CD14-positive monocyte (primary cell): ENCODE measurements around the gene OSGEP. TPM values are rescaled to one million over a fixed set of nuclear protein-coding genes. Genes with fewer than 3 reads are reported as not detected.
"Not testable (repeated sequence)": the region's sequence is repeated elsewhere in the genome, so short reads cannot be mapped to it uniquely, and the experiment has no call there.

Source experiments
- DNase-seq, 3 donors: peaks; one replicate each; pipeline ENCODE4 v3.0.0-alpha.2; 2011 to 2022
- H2AFZ ChIP-seq: 2 replicates; pipeline ENCODE4 v1.6.0; 2012; ENCODE audit warnings: mild to moderate bottlenecking, low read depth, low read length, inconsistent platforms; ENCODE audit not compliant: insufficient read depth, poor library complexity, severe bottlenecking
- H3K27ac ChIP-seq, 2 donors: 1 replicate in 1 of 2; 2 replicates in 1 of 2; pipeline ENCODE4 v1.5.1; 2012 to 2013; ENCODE audit warnings: low read length in 2 of 2, control low read depth in 1 of 2, inconsistent platforms in 1 of 2, low read depth in 1 of 2, mild to moderate bottlenecking in 1 of 2
- H3K27me3 ChIP-seq, 2 donors: one replicate each; pipeline versions ENCODE4 v1.6.0 to v1.6.1; 2011 to 2013; ENCODE audit warnings: low read length in 2 of 2; ENCODE audit not compliant: control insufficient read depth in 2 of 2, insufficient read depth in 2 of 2
- H3K36me3 ChIP-seq, 2 donors: replicated peaks in 1 of 2; 1 replicate in 1 of 2; 2 replicates in 1 of 2; pipeline versions ENCODE4 v1.5.1 to v1.6.1; 2012 to 2013; ENCODE audit warnings: low read length in 2 of 2, control low read depth in 1 of 2, inconsistent platforms in 1 of 2, mild to moderate bottlenecking in 1 of 2; ENCODE audit not compliant: insufficient read depth in 2 of 2, control insufficient read depth in 1 of 2
- H3K4me1 ChIP-seq, 2 donors: 1 replicate in 1 of 2; 2 replicates in 1 of 2; pipeline versions ENCODE4 v1.5.1 to v1.6.1; 2012 to 2013; ENCODE audit warnings: low read length in 2 of 2, control low read depth in 1 of 2, inconsistent platforms in 1 of 2, mild to moderate bottlenecking in 1 of 2, moderate library complexity in 1 of 2; ENCODE audit not compliant: insufficient read depth in 2 of 2, control insufficient read depth in 1 of 2
- H3K4me2 ChIP-seq: replicated peaks from 2 replicates; pipeline ENCODE3; 2012; ENCODE audit warnings: low read length, moderate library complexity, mild to moderate bottlenecking; ENCODE audit not compliant: poor library complexity, severe bottlenecking; ENCODE audit errors: extremely low read depth
- H3K4me3 ChIP-seq, 3 experiments: fragments of 200-600 bp in 1 of 3; sonication (generic) in 1 of 3; replicated peaks in 1 of 3; 1 replicate in 2 of 3; 2 replicates in 1 of 3; pipeline ENCODE4 v1.5.1; 2011 to 2013; ENCODE audit warnings: low read length in 3 of 3, mild to moderate bottlenecking in 3 of 3, control low read depth in 2 of 3, low read depth in 2 of 3, inconsistent platforms in 1 of 3, moderate library complexity in 1 of 3
- H3K79me2 ChIP-seq: 2 replicates; pipeline ENCODE4 v1.6.0; 2012; ENCODE audit warnings: mild to moderate bottlenecking, control low read depth, inconsistent platforms, low read length, moderate library complexity; ENCODE audit not compliant: insufficient read depth
- H3K9ac ChIP-seq: 2 replicates; pipeline ENCODE4 v1.6.0; 2017; ENCODE audit warnings: low read length, mild to moderate bottlenecking; ENCODE audit not compliant: insufficient read depth, poor library complexity, severe bottlenecking
- H3K9me3 ChIP-seq, 2 donors: replicated peaks in 1 of 2; 1 replicate in 1 of 2; 2 replicates in 1 of 2; pipeline versions ENCODE4 v1.5.1 to v1.6.1; 2012 to 2013; ENCODE audit warnings: low read length in 2 of 2, control low read depth in 1 of 2; ENCODE audit not compliant: control insufficient read depth in 1 of 2, insufficient read depth in 1 of 2
- H4K20me1 ChIP-seq: 2 replicates; pipeline ENCODE4 v1.6.0; 2012; ENCODE audit warnings: mild to moderate bottlenecking, low read length, control low read depth, moderate library complexity; ENCODE audit not compliant: insufficient read depth
- H3K27ac Mint-ChIP-seq, 7 donors: one replicate each; pipeline ENCODE4 v1.8.0; 2020; ENCODE audit warnings: mild to moderate bottlenecking in 7 of 7, mixed read lengths in 7 of 7, moderate library complexity in 6 of 7, inconsistent platforms in 2 of 7
- H3K27me3 Mint-ChIP-seq, 3 donors: one replicate each; pipeline ENCODE4 v1.8.0; 2021 to 2022; ENCODE audit warnings: low read depth in 3 of 3, mild to moderate bottlenecking in 3 of 3, mixed read lengths in 3 of 3, moderate library complexity in 3 of 3, inconsistent platforms in 1 of 3
- H3K36me3 Mint-ChIP-seq, 2 donors: one replicate each; pipeline ENCODE4 v1.8.0; 2020; ENCODE audit warnings: mixed read lengths in 2 of 2, inconsistent platforms in 1 of 2, mild to moderate bottlenecking in 1 of 2
- H3K4me1 Mint-ChIP-seq: one replicate; pipeline ENCODE4 v1.8.0; 2020; ENCODE audit warnings: mild to moderate bottlenecking, mixed read lengths
- H3K4me3 Mint-ChIP-seq, 2 donors: one replicate each; pipeline ENCODE4 v1.8.0; 2020; ENCODE audit warnings: mild to moderate bottlenecking in 2 of 2, mixed read lengths in 2 of 2, moderate library complexity in 1 of 2
- H3K9me3 Mint-ChIP-seq, 7 donors: one replicate each; pipeline ENCODE4 v1.8.0; 2020 to 2022; ENCODE audit warnings: mixed read lengths in 7 of 7, mild to moderate bottlenecking in 6 of 7, moderate library complexity in 6 of 7, inconsistent platforms in 2 of 7
- WGBS: methylation state at CpG from one replicate; pipeline ENCODE4 v1.1.5; 2013; ENCODE audit warnings: missing lambda C conversion rate; ENCODE audit not compliant: insufficient coverage; 5-methylcytosine and 5-hydroxymethylcytosine counted together
- intact Hi-C, 2 donors: fragments of 100-400 bp; cut with micrococcal nuclease; formaldehyde crosslinking; loops; one replicate each; pipeline versions ENCODE4 v1.15.0 to v1.15.1; 2023
- polyA plus RNA-seq, 3 donors: library from polyadenylated mRNA; depleted of rRNA in 1 of 3; unstranded in 2 of 3; stranded (reverse) in 1 of 3; fragments of 300-500 nt in 2 of 3; fragments of >200 nt in 1 of 3; fragmentation: Illumina TruSeq in 2 of 3; gene quantifications; 1 replicate in 2 of 3; 2 replicates in 1 of 3; pipeline ENCODE4 v1.2.3, GENCODE V29; 2012 to 2021
- TF ChIP-seq, protein P1 (sequence below): fragments of 200-600 bp; IDR thresholded peaks from one replicate; pipeline ENCODE4 v1.8.0; 2022; ENCODE audit warnings: antibody characterized with exemption, mild to moderate bottlenecking

The OSGEP gene
- polyA plus RNA-seq, 3 donors, result 34.7 to 112 (median 40.0) TPM

DNA sequence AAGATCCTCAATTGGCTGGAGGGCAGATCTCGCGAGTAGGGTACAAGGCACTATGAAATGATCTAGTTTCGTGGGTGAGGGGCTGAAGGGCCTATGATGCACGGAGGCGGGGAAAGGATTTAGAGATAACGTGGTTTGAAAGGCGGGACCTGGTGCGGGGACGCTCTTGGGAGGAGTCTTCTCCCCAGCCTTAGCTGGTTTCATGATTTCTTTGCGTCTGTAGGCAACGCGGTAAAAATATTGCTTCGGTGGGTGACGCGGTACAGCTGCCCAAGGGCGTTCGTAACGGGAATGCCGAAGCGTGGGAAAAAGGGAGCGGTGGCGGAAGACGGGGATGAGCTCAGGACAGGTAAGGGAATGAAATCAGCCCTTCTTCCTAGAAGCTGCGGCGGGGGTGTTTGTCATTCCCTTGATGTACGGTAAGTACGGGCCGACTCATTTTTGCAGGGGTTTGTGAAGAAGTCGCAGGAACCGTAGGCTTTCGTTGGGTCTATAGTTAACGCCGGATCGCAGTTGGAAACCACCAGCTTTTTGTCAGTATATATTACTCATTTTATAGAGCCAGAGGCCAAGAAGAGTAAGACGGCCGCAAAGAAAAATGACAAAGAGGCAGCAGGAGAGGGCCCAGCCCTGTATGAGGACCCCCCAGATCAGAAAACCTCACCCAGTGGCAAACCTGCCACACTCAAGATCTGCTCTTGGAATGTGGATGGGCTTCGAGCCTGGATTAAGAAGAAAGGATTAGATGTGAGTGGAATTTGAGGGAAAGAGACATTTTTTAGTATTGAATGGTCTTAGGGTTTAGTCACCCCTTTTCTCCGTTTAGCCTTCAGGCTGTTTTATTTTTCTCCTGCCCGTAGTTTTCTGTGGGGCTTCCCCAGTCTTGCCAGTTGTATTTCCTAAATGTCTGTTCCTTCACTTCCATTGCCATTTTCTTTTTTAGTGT lies 1.0 kb upstream of the OSGEP start:
- H2AFZ ChIP-seq, result peak overlapping the region; percentile 90
- peak in 1 of 3 donors; percentile 54 for DNase-seq
- no peaks in the 10 kb centered on the region for H3K9me3 Mint-ChIP-seq
- no peak overlapping the region for H3K4me3 Mint-ChIP-seq
- peaks cover 50 to 54% of the 10 kb centered on the region in 2 donors for H3K36me3 Mint-ChIP-seq
- H3K79me2 ChIP-seq, result peaks cover 70% of the 10 kb centered on the region
- WGBS, result under 1% methylated on average over 27 of the region's 39 CpGs
- H3K36me3 ChIP-seq, result peaks cover 52 to 57% of the 10 kb centered on the region in 2 donors
- H3K4me1 Mint-ChIP-seq, result peaks cover 5% of the 10 kb centered on the region
- peak overlapping the region; percentile 80 for H3K4me2 ChIP-seq
- TF ChIP-seq, protein P1, sequence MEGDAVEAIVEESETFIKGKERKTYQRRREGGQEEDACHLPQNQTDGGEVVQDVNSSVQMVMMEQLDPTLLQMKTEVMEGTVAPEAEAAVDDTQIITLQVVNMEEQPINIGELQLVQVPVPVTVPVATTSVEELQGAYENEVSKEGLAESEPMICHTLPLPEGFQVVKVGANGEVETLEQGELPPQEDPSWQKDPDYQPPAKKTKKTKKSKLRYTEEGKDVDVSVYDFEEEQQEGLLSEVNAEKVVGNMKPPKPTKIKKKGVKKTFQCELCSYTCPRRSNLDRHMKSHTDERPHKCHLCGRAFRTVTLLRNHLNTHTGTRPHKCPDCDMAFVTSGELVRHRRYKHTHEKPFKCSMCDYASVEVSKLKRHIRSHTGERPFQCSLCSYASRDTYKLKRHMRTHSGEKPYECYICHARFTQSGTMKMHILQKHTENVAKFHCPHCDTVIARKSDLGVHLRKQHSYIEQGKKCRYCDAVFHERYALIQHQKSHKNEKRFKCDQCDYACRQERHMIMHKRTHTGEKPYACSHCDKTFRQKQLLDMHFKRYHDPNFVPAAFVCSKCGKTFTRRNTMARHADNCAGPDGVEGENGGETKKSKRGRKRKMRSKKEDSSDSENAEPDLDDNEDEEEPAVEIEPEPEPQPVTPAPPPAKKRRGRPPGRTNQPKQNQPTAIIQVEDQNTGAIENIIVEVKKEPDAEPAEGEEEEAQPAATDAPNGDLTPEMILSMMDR, result no peak
- peaks cover 29% of the 10 kb centered on the region for H4K20me1 ChIP-seq
- peak overlapping the region; percentile 79 for H3K9ac ChIP-seq
- H3K4me3 ChIP-seq, result peak overlapping the region; percentile 55 to 84 (median 79)
- H3K27me3 Mint-ChIP-seq, result no peaks in the 10 kb centered on the region
- H3K9me3 ChIP-seq, result no peaks in the 10 kb centered on the region
- no peak overlapping the region for H3K27ac Mint-ChIP-seq
- peaks cover 61 to 67% of the 10 kb centered on the region in 2 donors for H3K4me1 ChIP-seq
- intact Hi-C loops, result loop anchor here (5.0 to 10.0 kb wide), 2 partner anchors 111 to 807 kb away; partner anchors contain the start of gene PARP2 (in 2 of the 2)
- peak overlapping the region; percentile 85 to 94 for H3K27ac ChIP-seq
- no peaks in the 10 kb centered on the region for H3K27me3 ChIP-seq

DNA sequence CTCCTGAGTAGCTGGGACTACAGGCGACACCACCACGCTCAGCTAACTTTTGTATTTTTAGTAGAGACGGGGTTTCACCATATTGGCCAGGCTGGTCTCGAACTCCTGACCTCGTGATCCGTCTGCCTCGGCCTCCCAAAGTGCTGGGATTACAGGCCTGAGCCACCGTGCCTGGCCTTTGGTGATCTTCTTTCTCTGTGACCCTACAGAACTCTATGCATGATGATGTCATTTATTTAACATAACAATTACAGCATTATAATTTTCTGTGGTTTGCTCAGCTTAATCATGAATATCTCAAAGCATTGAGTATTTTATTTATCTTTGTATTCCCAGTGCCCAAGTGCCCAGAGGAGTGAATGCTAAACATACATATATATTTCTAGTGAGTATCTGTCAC lies 1.8 kb downstream of the OSGEP start:
- not testable (repeated sequence) for H3K4me2 ChIP-seq, H3K9ac ChIP-seq, H3K27ac Mint-ChIP-seq, H3K4me3 ChIP-seq, H3K27me3 Mint-ChIP-seq, H2AFZ ChIP-seq, H3K4me3 Mint-ChIP-seq, H3K27me3 ChIP-seq, H4K20me1 ChIP-seq, H3K4me1 Mint-ChIP-seq, DNase-seq, H3K9me3 Mint-ChIP-seq, H3K9me3 ChIP-seq, H3K27ac ChIP-seq
- Histone ChIP-seq H3K79me2 (peaks cover 42% of the 10 kb centered on the region), H3K36me3 (peaks cover 56 to 62% of the 10 kb centered on the region in 2 donors), H3K4me1 (peaks cover 37 to 42% of the 10 kb centered on the region in 2 donors)
- WGBS, result 98% methylated on average over 7 of the region's 8 CpGs
- peaks cover 23 to 49% of the 10 kb centered on the region in 2 donors for H3K36me3 Mint-ChIP-seq
- intact Hi-C loops, result loop anchor here (5.0 to 10.0 kb wide), 2 partner anchors 36 to 108 kb away; partner anchors contain the start of gene PARP2 (in 2 of the 2)
